Ecto neural progenitor cell (in vitro differentiated cells): ENCODE measurements around the gene STXBP1.
"Not testable (repeated sequence)": the region's sequence is repeated elsewhere in the genome, so short reads cannot be mapped to it uniquely, and the experiment has no call there.

ENCODE experiments used
- DNase-seq: peaks from one replicate; pipeline ENCODE4 v3.0.0-alpha.2; 2018; ENCODE audit warnings: low spot score

STXBP1 gene

DNA sequence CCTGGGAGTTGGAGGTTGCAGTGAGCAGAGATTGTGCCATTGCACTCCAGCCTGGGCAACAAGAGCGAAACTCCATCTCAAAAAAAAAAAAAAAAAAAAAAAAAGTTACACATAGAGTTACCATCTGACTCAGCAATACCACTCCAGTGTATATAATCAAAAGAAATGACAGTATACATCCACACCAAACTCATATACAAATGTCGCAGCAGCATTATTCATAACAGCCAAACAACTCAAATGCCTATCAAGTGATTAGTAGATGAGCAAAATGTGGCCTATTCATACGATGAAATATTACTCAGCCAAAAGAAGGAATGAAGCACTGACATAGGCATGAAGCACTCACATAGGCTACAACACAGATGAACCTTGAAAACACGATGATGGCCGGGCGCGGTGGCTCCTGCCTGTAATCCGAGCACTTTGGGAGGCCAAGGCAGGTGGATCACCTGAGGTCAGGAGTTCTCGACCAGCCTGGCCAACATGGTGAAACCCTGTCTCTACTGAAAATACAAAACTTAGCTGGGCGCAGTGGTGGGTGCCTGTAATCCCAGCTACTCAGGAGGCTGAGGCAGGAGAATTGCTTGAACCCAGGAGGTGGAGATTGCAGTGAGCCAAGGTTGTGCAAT, 9.4 kb downstream of the STXBP1 start:
- DNase-seq = not testable (repeated sequence)

DNA sequence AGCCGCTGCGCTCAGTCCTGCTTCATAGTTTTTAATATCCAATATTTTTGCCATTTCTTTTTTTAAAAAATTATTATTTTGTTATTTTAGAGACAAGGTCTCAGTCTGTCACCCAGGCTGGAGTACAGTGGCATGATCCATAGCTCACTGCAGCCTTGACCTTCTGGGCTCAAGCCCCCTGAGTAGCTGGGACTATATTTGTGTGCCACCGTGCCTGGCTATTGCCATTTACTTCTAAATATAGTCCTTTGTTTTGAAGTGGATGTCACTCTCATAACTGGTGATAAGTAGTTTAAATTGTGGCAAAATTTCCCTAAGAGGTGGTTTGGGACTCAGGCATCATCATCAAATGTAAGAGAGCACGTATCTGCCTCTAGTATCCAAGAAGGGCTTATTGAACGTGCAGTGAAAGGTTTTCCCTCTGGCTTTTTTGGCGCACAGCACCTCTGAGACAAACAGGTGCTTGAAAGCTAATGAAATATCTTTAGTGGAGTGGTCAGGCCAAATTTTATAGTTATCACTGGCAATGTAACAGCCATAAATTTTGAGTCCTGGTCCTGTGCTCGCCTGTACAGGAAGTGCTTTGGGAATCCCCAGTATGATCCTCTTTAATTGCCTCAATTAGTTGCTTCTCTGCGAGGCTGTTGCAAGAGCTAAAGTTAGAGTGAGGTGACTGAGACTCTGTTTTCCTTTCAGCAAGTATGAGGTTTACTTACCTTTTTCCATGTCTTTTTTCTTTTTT, 14.8 kb downstream of the STXBP1 start:
- DNase-seq = no peak

DNA sequence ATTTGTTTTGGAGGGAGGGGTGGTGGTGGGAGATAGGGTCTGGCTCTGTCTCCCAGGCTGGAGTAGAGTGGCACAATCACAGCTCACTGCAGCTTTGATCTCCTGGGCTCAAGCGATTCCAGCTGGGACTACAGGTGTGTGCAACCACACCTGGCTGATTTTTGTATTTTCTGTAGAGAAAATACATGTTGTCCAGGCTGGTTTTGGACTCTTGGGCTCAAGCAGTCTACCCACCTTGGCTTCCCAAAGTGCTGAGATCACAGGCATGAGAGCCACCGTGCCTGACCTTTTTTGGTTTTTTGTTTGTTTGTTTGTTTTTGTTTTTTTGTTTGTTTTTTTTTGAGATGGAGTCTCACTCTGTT, 15.4 kb downstream of the STXBP1 start:
- no peak for DNase-seq

DNA sequence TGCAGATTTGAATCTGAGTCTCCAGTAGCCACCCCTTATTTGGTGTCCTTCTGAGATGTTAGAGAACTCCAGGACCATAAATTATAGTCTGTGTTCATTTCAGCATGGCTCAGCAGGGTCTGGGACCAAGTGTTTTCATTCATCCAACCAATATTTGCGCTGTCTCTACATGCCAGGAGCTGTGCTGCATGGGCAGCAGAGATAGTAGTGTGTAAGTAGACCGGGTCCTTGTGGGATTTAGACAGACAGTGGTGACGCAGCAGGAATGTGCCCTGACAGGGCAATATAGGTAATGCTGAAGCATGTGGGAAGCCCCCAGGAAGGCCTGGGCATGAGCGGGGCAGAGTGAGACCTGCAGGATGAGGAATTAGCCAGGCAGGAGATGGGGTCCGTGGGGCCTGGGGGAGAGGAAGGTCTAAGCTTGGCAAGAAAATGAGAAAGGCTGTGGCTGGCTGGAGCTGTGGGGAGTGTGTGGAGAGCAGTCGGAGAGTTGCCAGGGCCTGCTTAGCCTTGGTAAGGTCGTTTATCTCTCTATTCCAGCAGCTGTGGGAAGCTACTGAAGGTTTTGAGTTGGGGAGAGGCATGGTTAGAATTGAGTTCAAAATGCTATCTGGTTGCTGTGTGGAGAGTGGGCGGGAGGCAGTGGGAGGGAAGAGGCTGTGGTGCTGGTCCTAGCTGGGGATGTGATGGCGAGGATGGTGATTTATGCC, 16.8 kb downstream of the STXBP1 start:
- no peak for DNase-seq

DNA sequence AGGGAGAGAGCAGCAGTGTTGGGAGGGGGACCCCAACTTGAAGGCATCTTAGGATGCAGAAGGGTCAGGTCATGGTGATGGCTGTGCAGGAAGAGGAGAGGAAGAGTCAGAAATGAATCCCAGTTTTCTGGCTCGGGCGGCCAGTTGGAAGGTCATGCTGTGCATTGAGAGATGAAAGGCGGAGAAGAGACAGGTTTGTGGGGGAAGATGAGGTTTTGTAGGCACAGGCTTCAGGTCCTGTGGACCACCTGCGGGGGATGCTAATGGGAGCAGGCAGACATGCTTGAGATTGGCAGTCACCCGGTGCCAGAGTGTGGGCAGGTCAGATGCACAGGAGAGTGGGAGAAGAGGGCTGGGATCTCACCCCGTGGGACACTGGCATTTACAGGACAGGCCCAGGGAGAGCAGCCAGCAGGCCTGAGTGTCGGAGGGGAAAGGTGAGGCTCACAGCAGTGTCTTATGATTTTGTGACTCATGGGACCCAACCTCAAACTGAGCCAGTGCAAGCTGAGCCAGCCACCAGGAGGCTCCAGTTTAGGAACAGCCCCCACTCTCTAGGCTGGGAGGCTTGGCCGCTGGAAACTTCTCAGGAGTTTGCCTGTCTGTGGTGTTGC, 17.5 kb downstream of the STXBP1 start:
- DNase-seq = no peak

DNA sequence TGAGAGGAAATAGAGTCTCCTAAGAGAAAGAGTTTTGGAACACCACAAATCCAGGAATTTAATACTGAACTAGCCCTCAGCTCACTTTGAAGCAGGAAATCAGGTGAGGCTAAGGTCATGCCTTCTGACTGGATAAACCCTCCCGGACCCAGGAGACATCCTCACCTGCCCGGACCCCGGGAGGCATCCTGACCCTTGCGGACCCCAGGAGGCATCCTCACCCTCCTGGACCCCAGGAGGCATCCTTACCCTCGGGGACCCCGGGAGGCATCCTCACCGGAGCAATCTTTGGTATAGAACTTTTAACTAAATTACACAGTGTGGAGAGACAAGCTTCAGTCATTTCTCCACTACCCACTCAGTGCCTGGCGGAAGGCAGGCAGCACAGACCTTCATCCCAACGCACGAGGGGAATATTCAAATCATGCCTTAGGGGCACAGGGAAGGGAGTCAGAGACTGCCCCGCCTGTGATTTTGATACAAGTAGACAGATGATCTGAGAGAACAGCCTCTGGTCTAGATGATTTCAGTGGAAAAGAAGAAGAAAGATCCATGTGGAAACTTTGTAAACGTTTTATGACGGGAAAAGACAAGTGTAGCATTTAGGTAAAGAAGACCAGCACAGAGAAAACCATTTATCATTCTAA, 21.3 kb downstream of the STXBP1 start:
- no peak for DNase-seq

DNA sequence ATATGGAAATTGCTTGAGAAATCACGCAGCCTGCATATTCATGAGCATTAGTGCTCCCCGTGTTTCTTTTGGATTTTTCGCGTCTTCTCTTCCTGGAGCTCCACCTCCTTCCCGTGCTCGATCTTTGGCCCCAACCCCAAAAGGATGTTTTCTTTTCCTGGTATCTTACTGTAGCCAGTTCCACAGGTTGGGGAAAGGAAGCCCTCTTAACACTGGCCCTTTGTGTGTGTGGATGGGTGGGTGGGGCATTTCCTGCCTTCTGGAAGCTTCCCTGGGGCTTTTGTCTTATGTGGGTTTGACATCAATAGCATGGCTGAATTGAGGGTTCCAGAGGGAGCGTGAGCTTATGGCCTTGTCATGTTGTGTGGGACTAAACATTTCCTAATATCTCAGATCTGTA, 21.9 kb downstream of the STXBP1 start:
- DNase-seq = no peak

DNA sequence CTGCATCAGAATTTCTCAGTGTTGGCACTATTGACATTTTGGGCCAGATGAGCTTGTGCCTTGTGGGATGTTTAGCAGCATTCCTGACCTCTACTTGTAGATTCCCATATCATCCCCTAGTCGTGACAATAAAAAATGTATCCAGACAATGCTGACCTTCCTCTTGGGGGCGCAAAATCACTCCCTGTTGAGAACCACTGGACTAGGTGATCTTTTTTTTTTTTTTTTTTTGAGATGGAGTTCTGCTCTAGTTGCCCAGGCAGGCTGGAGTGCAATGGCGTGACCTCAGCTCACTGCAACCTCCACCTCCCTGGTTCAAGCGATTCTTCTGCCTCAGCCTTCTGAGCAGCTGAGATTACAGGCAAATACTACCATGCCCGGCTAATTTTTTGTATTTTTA, 22.6 kb downstream of the STXBP1 start:
- no peak for DNase-seq

DNA sequence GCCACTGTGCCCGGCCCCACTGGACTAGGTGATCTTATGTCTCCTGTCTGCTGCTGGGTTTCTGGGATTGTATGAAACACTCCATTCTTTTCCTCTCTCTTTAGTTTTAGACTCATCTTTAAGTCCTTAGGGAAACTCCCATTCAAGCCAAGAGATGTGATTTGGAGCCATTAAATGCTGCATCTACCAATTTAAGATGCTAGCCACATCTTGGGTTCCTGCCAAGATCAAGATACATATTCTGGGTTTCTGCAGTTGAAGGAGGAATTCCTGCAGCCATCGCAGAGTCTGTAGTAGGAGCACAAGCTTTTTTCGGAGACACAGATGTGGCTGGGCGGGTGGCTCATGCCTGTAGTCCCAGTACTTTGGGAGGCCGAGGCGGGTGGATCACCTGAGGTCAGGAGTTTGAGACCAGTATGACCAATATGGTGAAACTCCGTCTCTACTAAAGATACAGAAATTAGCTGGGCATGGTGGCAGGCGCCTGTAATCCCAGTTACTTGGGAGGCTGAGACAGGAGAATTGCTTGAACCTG, 23.2 kb downstream of the STXBP1 start:
- no peak for DNase-seq

DNA sequence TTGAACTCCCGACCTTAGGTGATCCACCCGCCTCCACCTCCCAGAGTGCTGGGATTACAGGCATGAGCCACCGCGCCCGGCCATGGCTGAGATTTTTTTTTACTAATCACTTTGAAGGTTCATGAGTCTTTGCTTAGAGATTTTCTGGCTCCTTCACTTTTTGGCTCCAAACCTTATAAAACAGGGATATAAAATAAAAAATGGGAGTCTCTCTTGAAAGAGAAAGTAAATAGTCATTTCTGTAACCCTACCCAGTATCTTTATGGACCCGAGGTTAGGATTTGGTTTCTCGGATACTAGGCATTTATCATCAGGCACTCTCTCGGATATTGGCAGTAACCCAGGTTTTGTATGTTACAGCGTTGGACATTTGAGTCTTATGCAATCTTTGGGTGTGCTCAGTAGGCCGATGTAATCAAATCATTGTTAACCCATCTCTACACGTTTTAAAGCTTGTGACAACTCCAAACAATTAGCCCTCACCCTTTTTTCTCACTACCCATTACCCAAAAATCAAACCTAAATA, 25.3 kb downstream of the STXBP1 start:
- DNase-seq = no peak

DNA sequence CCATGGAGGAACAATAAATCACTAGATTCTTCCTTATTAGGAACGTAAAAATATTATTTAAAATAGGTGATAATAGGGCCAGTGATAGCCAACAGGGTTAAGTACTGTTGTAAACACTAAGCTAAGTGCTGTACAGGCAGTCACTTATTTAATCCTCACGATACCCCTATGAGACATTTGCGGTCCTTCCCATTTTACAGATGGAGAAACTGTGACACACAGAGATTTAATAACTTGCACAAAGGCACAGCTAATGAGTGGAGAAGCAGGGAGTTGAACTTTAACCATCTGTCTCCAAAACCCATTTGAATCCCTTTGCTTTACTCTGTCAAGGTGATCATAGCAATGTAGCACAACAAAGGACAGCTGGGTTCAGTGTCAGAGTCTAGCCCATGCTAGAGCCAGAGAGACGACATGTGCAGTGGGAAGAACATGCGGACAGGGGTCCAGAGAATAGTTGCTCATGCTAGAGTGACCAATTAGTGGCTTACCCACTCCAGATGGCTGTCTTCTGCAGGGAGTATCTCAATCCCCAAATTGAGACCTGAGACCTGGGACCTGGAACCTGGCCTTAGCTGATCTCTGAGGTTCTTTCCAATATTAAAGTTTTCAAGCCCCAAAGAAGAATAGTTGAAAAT, 28.9 kb downstream of the STXBP1 start:
- no peak for DNase-seq

DNA sequence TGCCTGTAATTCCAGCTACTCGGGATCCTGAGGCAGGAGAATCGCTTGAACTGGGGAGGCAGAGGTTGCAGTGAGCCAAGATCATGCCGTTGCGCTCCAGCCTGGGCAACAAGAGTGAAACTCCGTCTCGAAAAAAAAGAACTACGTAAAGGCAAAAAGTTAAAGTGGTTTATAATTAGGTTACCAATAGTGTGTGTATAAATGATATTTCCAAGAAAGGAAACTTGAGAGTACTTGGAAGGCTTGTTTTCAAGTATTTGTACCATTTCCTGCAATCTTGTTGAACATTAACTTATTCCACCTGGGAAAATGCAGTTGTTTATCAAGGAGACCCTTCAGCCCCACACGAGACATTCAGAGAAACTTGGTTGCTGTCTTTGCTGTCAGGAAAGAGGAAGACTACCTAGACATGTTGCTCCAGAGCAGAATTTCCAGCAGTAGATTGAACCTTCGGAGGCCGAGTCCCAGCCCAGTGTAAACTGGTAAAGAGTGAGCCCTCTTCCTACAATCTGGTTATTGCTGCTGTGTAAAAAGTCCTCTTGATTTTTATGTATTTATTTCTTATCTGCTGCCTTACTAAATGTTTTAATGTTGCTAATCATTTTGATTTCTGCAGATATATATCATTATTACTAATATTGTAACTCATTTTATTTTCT, 30.1 kb downstream of the STXBP1 start:
- DNase-seq = no peak

DNA sequence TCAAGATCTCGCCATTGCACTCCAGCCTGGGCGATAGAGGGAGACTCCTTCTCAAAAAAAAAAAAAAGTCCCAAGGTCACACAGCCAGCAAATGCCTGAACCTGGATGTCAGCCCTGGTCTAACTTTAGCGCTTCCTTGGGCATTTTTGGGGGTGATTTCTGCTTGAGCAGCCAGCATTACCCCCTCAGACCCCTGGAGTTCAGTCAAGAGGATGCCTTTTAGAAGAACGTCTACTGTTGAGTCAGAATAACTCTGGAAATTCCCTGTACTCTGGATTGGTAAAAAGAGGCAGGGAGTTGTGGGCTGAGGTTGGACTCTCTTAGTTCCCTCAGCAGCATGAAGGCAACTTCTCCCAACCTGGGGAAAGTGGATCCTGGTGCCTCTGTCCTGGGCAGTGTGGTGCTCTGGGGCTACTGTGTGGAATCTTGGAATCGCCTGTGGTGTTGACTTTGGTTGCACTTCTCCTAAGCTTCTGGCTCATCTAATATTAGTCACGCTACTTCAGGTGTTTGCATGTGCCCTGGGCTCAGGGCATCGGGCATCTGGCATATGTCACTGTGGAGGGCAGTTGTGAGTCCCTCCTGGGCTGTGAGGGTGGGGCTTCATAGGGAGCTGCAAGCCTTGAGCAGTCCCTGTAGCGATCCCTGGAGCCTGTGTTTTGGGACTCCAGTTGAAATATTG, 32.2 kb downstream of the STXBP1 start:
- no peak for DNase-seq

DNA sequence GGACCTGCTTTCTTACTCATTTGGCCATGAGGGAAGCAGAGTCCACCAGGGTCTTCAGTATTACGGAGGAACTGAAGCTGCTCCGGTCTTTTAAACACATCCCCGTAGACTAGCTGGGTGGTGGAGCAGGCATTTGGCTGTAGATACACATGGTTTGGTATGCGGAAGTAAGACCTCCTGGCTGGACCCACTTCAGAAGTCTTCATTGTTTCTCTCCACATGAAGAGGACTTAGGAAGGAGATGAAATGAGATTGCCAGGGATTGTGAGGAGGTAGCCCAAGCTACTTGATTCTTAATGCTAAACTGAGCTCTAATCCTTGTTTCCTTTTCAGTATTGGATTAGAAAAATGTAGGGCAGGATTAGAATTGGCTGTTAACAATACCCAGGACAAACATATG, 32.9 kb downstream of the STXBP1 start:
- DNase-seq = no peak

DNA sequence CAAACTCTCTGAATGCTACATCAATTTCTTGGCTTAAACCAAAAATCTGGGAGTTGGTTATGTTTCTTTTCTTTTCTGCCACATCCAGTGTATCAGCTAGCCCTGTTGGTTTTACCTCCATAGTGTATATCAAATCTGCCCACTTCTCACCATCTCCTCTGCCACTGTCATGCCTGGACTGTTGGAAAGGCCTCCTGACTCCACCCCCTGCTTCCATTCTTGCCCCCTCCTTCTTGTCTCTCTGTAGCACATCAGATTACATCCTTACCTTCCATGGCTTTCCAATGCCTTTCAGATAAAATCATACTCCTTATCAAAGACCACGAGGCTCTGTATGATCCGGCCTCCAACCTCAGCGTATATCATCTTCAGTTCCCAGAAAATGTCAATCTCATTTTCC, 35.4 kb downstream of the STXBP1 start:
- no peak for DNase-seq

DNA sequence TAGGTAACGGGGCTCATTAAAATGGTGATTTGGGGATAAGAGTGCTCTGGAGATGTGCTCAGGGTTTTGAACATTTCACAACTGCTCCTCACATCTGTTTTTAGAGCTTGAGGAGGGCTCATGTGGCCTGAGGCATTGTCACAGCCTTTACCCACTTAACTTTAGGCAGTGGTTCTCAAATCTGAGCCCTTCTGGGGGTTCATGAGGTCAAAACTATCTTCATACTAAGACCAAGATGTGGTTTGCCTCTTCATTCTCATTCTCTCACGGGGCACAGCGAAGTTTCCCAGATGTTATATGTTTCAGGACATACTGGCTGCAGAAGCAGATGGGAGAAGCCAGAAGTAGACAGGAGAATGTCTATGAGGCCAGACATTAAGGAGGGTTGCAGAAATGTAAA, 38.4 kb downstream of the STXBP1 start:
- DNase-seq = no peak

DNA sequence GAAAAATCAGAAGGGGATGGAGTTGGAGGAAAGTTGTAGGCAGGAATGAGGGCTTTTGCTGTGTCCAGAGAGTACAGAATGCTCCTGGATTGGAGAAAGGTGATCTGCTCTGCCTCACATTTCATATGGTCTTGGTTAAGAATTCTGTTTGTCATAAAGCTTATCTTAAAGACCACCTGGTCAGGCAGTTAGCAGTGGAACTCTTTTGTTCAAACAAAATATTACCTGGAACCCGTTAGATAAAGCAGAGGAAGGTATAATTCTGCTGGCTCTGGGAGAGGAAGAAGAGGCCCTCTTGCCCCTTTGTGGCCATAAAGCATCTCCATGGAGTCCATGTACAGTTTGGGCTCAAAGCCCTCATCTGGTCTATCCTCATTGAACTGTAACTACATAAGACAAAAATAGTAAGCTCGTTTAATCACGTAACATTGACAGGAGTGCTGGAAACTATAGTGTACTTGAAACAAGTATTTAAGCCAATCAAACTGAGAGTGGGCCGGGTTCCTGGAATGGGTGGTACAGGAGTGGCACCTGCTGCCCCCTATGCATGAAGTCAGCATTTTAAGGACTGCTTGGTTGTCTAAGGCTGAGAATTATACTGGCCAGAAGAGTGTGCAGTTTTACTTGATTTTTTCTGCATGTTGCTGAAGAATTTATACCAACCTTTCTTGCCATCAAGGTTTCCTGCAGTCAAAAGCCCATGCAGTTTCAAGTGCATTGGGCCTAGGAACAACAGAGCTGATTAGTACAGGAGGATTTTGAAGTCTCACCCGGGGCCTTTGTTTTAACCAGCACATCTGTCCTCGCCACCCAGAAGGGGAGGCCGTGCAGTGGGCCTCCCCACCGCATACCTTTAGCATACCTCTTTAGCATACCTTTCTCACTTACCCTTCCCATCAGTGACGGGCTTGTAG, 39.9 kb downstream of the STXBP1 start:
- no peak for DNase-seq

DNA sequence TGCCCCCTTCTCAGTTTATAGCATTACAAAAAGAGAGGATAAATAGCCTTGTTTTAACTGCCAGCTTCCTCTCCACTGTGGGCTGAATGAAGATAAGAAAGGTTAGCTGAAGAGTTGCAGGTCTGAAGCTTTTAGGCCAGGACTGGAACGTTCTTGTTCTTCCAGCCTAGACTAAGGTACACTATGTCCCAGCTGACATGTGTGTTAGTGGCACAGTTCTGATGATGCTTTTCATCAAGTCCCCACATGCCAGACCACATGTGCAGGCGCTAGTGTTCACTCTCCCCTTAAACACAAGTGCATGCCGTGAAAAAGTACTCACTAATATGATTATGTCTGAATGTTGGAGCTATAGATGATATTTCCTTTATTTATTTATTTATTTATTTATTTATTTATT, 40.7 kb downstream of the STXBP1 start:
- no peak for DNase-seq

DNA sequence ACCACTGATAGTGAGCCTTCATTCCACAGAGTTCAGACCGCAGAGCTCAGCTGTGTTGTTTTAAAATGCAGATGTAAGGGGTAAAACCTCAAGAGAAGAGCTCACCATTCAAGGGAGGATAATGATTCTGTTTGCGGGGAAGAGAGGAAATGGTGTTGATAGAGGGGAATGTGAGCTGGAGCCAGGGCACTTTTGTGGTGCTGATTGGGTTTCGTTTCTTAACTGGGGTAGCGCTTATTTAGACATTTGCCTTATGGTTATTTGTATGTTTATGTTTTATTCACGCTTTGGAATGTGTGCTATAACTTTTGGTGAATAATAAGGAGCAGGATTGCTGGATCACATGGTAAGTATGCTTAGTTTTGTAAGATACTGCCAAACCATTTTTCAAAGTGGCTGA, 42.5 kb downstream of the STXBP1 start:
- no peak for DNase-seq
